H1 (cell line): ENCODE data around the gene CD180. TPM values are rescaled to one million over a fixed set of nuclear protein-coding genes. Genes with fewer than 3 reads are reported as not detected.

Source experiments
- CTCF ChIA-PET: fragments of 300-600 bp; sonication (Branson Sonifier 250); formaldehyde crosslinking; loops from one replicate; lab custom pipeline; 2021; ENCODE audit not compliant: partially characterized antibody; lab: Charles Lee
- POLR2A ChIA-PET: fragments of 300-600 bp; sonication (Branson Sonifier 250); formaldehyde crosslinking; loops from one replicate; lab custom pipeline; 2021; ENCODE audit warnings: inconsistent platforms; ENCODE audit not compliant: partially characterized antibody; lab: Charles Lee
- DNase-seq, 2 experiments: peaks; one replicate each; pipeline versions ENCODE4 v3.0.0 to v3.0.0-alpha.2; 2010 to 2022; ENCODE audit warnings: low spot score in 2 of 2, low read depth in 1 of 2, mixed read lengths in 1 of 2
- FAIRE-seq: peaks from 2 replicates; lab custom pipeline; 2011; peaks lifted over from hg19 to GRCh38; lab: Jason Lieb, UNC
- H2AFZ ChIP-seq: 2 replicates; pipeline ENCODE4 v1.8.1; 2012; ENCODE audit warnings: low read length, inconsistent platforms
- H2AK5ac ChIP-seq: 2 replicates; pipeline ENCODE4 v1.6.1; 2013; ENCODE audit warnings: low read depth, low read length
- H2BK120ac ChIP-seq: replicated peaks from 2 replicates; pipeline ENCODE3; 2013; ENCODE audit warnings: low read depth, low read length, inconsistent platforms
- H2BK12ac ChIP-seq: 2 replicates; pipeline ENCODE4 v1.6.1; 2013; ENCODE audit warnings: low read depth, low read length
- H2BK15ac ChIP-seq: 2 replicates; pipeline ENCODE4 v1.6.1; 2013; ENCODE audit warnings: low read length
- H2BK20ac ChIP-seq: 2 replicates; pipeline ENCODE4 v1.6.1; 2013; ENCODE audit warnings: low read length
- H2BK5ac ChIP-seq: 2 replicates; pipeline ENCODE4 v1.6.1; 2013; ENCODE audit warnings: low read depth, low read length
- H3K14ac ChIP-seq: 2 replicates; pipeline ENCODE4 v1.6.1; 2013; ENCODE audit warnings: inconsistent platforms; ENCODE audit not compliant: insufficient read length
- H3K18ac ChIP-seq: 2 replicates; pipeline ENCODE4 v1.6.1; 2013; ENCODE audit warnings: low read length; ENCODE audit errors: extremely low read depth
- H3K23ac ChIP-seq: 2 replicates; pipeline ENCODE4 v1.6.1; 2013; ENCODE audit warnings: inconsistent platforms; ENCODE audit not compliant: insufficient read length
- H3K23me2 ChIP-seq: 2 replicates; pipeline ENCODE4 v1.6.1; 2013; ENCODE audit warnings: low read depth, low read length
- H3K27ac ChIP-seq: 2 replicates; pipeline ENCODE4 v1.6.1; 2011; ENCODE audit warnings: low read depth, low read length, inconsistent platforms
- H3K27me3 ChIP-seq, 4 experiments: replicated peaks in 1 of 4; 1 replicate in 1 of 4; 2 replicates in 3 of 4; pipeline versions ENCODE4 v1.6.1 to v1.8.1; 2011 to 2013; ENCODE audit warnings: low read length in 3 of 4, mild to moderate bottlenecking in 3 of 4, inconsistent platforms in 2 of 4, mixed read lengths in 2 of 4, moderate library complexity in 1 of 4; ENCODE audit not compliant: control insufficient read depth in 3 of 4, insufficient read depth in 3 of 4; ENCODE audit errors: extremely low read depth in 1 of 4
- H3K36me3 ChIP-seq, 4 experiments: 2 replicates each; pipeline versions ENCODE4 v1.6.1 to v1.8.1; 2011 to 2013; ENCODE audit warnings: mild to moderate bottlenecking in 4 of 4, low read length in 3 of 4, moderate library complexity in 2 of 4, control low read depth in 1 of 4, inconsistent platforms in 1 of 4; ENCODE audit not compliant: insufficient read depth in 4 of 4, control insufficient read depth in 2 of 4
- H3K4ac ChIP-seq: replicated peaks from 2 replicates; pipeline ENCODE3; 2013; ENCODE audit warnings: low read length, low read depth, mixed read lengths, inconsistent platforms; ENCODE audit not compliant: insufficient read length
- H3K4me1 ChIP-seq, 4 experiments: replicated peaks in 1 of 4; 1 replicate in 1 of 4; 2 replicates in 3 of 4; pipeline versions ENCODE4 v1.6.1 to v1.8.1; 2011 to 2013; ENCODE audit warnings: low read length in 3 of 4, inconsistent platforms in 2 of 4, mixed read lengths in 1 of 4; ENCODE audit not compliant: insufficient read depth in 4 of 4, control insufficient read depth in 3 of 4
- H3K4me2 ChIP-seq, 2 experiments: 2 replicates each; pipeline versions ENCODE4 v1.6.1 to v1.8.1; 2011 to 2013; ENCODE audit warnings: low read depth in 2 of 2, low read length in 2 of 2, control low read depth in 1 of 2, inconsistent platforms in 1 of 2, mild to moderate bottlenecking in 1 of 2; ENCODE audit not compliant: insufficient read depth in 1 of 2
- H3K4me3 ChIP-seq, 4 experiments: fragments of 200-600, 300-600 bp in 1 of 4; sonication (generic), shearing (Covaris generic), sonication (Bioruptor Twin) in 1 of 4; 2 replicates each; pipeline versions ENCODE4 v1.5.1 to v1.8.1; 2011 to 2016; ENCODE audit warnings: low read length in 4 of 4, low read depth in 3 of 4, control low read depth in 2 of 4, inconsistent platforms in 2 of 4, mild to moderate bottlenecking in 2 of 4, mixed read lengths in 1 of 4, moderate library complexity in 1 of 4; ENCODE audit not compliant: insufficient read depth in 2 of 4; ENCODE audit errors: extremely low read depth in 1 of 4
- H3K56ac ChIP-seq: replicated peaks from 2 replicates; pipeline ENCODE3; 2013; ENCODE audit warnings: low read depth, mild to moderate bottlenecking, mixed read lengths, low read length, inconsistent platforms; ENCODE audit not compliant: insufficient read length
- H3K79me1 ChIP-seq: 2 replicates; pipeline ENCODE4 v1.6.1; 2013; ENCODE audit warnings: low read depth, low read length, control low read depth
- H3K79me2 ChIP-seq, 2 experiments: 2 replicates each; pipeline versions ENCODE4 v1.6.1 to v1.8.1; 2012 to 2013; ENCODE audit warnings: low read length in 2 of 2, mild to moderate bottlenecking in 2 of 2, inconsistent platforms in 1 of 2; ENCODE audit not compliant: insufficient read depth in 2 of 2, control insufficient read depth in 1 of 2
- H3K9ac ChIP-seq, 4 experiments: replicated peaks in 1 of 4; 1 replicate in 1 of 4; 2 replicates in 3 of 4; pipeline versions ENCODE4 v1.6.1 to v1.8.1; 2011 to 2013; ENCODE audit warnings: low read depth in 3 of 4, low read length in 3 of 4, control low read depth in 2 of 4, mild to moderate bottlenecking in 2 of 4, moderate library complexity in 2 of 4, inconsistent platforms in 1 of 4; ENCODE audit errors: extremely low read depth in 1 of 4
- H3K9me3 ChIP-seq, 2 experiments: 2 replicates each; pipeline versions ENCODE4 v1.6.1 to v1.8.1; 2012 to 2013; ENCODE audit warnings: mild to moderate bottlenecking in 2 of 2, moderate library complexity in 2 of 2, control low read depth in 1 of 2, inconsistent platforms in 1 of 2, low read depth in 1 of 2, low read length in 1 of 2, mixed read lengths in 1 of 2; ENCODE audit not compliant: insufficient read depth in 2 of 2
- H4K20me1 ChIP-seq, 2 experiments: replicated peaks in 1 of 2; 2 replicates each; pipeline versions ENCODE3 to v1.8.1; 2011 to 2013; ENCODE audit warnings: inconsistent platforms in 2 of 2, low read length in 2 of 2, mild to moderate bottlenecking in 1 of 2; ENCODE audit not compliant: insufficient read depth in 2 of 2, control insufficient read depth in 1 of 2
- H4K5ac ChIP-seq: 2 replicates; pipeline ENCODE4 v1.6.1; 2013; ENCODE audit warnings: low read length, low read depth, mixed read lengths, inconsistent platforms; ENCODE audit not compliant: insufficient read length
- H4K8ac ChIP-seq: 2 replicates; pipeline ENCODE4 v1.8.0; 2013; ENCODE audit warnings: mild to moderate bottlenecking, moderate library complexity, low read length, inconsistent platforms; ENCODE audit not compliant: insufficient read depth; ENCODE audit errors: extremely low read depth
- H4K91ac ChIP-seq: replicated peaks from 2 replicates; pipeline ENCODE3; 2013; ENCODE audit warnings: low read length, mixed read lengths, inconsistent platforms; ENCODE audit not compliant: insufficient read length
- CREB1 ChIP-seq: IDR thresholded peaks from 2 replicates; pipeline ENCODE4 v1.6.1; 2012; ENCODE audit warnings: inconsistent platforms
- CTBP2 ChIP-seq: IDR thresholded peaks from 2 replicates; pipeline ENCODE4 v1.7.0; 2011; ENCODE audit warnings: borderline replicate concordance, mild to moderate bottlenecking, moderate library complexity, mixed read lengths, low read length; ENCODE audit not compliant: insufficient read depth, insufficient read length
- EP300 ChIP-seq, 2 experiments: IDR thresholded peaks; 1 replicate in 1 of 2; 2 replicates in 1 of 2; pipeline ENCODE4 v1.6.1; 2011 to 2012; ENCODE audit warnings: low read depth in 2 of 2, low read length in 2 of 2, mild to moderate bottlenecking in 2 of 2, borderline replicate concordance in 1 of 2, inconsistent platforms in 1 of 2, moderate library complexity in 1 of 2
- GABPA ChIP-seq: IDR thresholded peaks from 2 replicates; pipeline ENCODE4 v1.6.1; 2011; ENCODE audit warnings: mild to moderate bottlenecking, low read length, moderate library complexity, borderline replicate concordance; ENCODE audit not compliant: insufficient read depth
- GTF2F1 ChIP-seq: IDR thresholded peaks from 2 replicates; pipeline ENCODE4 v1.6.1; 2012; ENCODE audit warnings: low read depth, low read length, improper control_type of control experiment, borderline replicate concordance
- JUND ChIP-seq: IDR thresholded peaks from 2 replicates; pipeline ENCODE4 v1.6.1; 2011; ENCODE audit warnings: mild to moderate bottlenecking, improper control_type of control experiment, low read length
- KDM5A ChIP-seq: fragments of 200-600 bp; IDR thresholded peaks from 2 replicates; pipeline ENCODE4 v1.7.1; 2012; ENCODE audit warnings: mild to moderate bottlenecking, low read length, inconsistent platforms, mixed read lengths
- POLR2A ChIP-seq, 2 experiments: IDR thresholded peaks; 1 replicate in 1 of 2; 2 replicates in 1 of 2; pipeline ENCODE4 v1.6.1; 2011; ENCODE audit warnings: low read depth in 2 of 2, low read length in 2 of 2, mild to moderate bottlenecking in 2 of 2; ENCODE audit errors: control extremely low read depth in 1 of 2
- RNF2 ChIP-seq: fragments of 200-900, 300-1000 bp; sonication (generic); IDR thresholded peaks from 2 replicates; pipeline ENCODE4 v1.7.1; 2016; ENCODE audit warnings: borderline replicate concordance, low read depth, mild to moderate bottlenecking, antibody characterized with exemption, low read length; ENCODE audit not compliant: poor library complexity, severe bottlenecking; ENCODE audit errors: missing control alignments
- RXRA ChIP-seq: IDR thresholded peaks from 2 replicates; pipeline ENCODE4 v1.6.1; 2011; ENCODE audit warnings: low read depth, mild to moderate bottlenecking, low read length, moderate library complexity; ENCODE audit not compliant: insufficient read depth
- YY1 ChIP-seq: IDR thresholded peaks from 2 replicates; pipeline ENCODE4 v1.6.1; 2011; ENCODE audit warnings: low read depth, mild to moderate bottlenecking, low read length
- ZNF274 ChIP-seq: IDR thresholded peaks from 2 replicates; pipeline ENCODE4 v1.7.0; 2012; ENCODE audit warnings: low read length, borderline replicate concordance; ENCODE audit errors: extremely low read depth
- WGBS, 2 experiments: shearing (Covaris generic) in 1 of 2; methylation state at CpG; one replicate each; pipeline versions ENCODE4 v1.1.6 to v1.1.7; 2013 to 2015; ENCODE audit warnings: low lambda C conversion rate in 2 of 2, mixed read lengths in 2 of 2, inconsistent platforms in 1 of 2, low coverage in 1 of 2, missing lambda C conversion rate in 1 of 2; ENCODE audit not compliant: insufficient replicate concordance in 2 of 2, insufficient coverage in 1 of 2, insufficient read length in 1 of 2; ENCODE audit errors: extremely low coverage in 1 of 2, missing lambda C conversion rate in 1 of 2; 5-methylcytosine and 5-hydroxymethylcytosine counted together
- polyA plus RNA-seq, 7 experiments: library from polyadenylated mRNA; depleted of rRNA in 3 of 7; stranded (reverse) in 5 of 7; unstranded in 2 of 7; fragments of >200 nt in 5 of 7; fragments of 200-250 nt in 2 of 7; gene quantifications; 1 replicate in 5 of 7; 2 replicates in 1 of 7; 4 replicates in 1 of 7; pipeline versions ENCODE4 v1.2.1 to v1.2.3, GENCODE V29; 2011 to 2013; ENCODE audit warnings: missing spikeins in 2 of 7, mixed read lengths in 2 of 7
- total RNA-seq: library from RNA; stranded (reverse); fragmentation: NEBNext Ultra II Directional; extraction: Animal tissue kit (Norgen Biotek cat#: 25700); gene quantifications from 2 replicates; pipeline ENCODE4 v1.2.1, GENCODE V29; 2021
- TF ChIP-seq, protein P1 (sequence below): IDR thresholded peaks from 2 replicates; pipeline ENCODE4 v1.6.1; 2012; ENCODE audit warnings: inconsistent platforms

CD180 gene
- total and polyA plus RNA-seq, 2 of the 8 experiments (the other 6 are each of a cell fraction or from before 2014, with no cell fraction given): not detected

DNA sequence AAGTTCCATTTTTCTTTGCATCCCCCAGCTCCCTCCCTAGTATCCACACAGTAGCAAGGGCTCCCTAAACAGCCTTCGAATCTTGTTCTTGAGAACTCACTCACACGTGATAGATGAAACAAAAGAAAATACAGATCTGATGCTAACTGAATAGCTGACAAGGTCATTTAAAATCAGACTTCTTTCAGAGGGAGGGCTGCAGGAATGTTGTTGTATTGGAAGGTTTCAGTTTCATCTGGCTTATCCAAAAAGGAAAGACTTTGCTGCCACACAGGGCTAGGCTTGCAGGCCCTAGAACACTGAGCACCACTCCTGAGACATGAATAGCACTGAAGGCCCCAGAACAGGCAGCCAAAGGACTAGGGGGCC lies 3.2 kb downstream of the CD180 start:
- Histone ChIP-seq H3K18ac (no peak overlapping the region), H3K4me1 (peaks cover 0 to 11% (median 3%) of the 10 kb centered on the region in 4 experiments; a peak in 3 of 7 replicates), H2BK20ac (no peak overlapping the region), H2BK15ac (no peak overlapping the region), H3K23ac (no peak overlapping the region), H3K56ac (no peak overlapping the region), H3K27ac (no peak overlapping the region), H4K5ac (no peak overlapping the region), H3K9me3 (peaks cover 0 to 7% of the 10 kb centered on the region in 2 experiments; a peak in 1 of 4 replicates), H2AFZ (no peak overlapping the region), H2BK5ac (no peak overlapping the region), H3K23me2 (no peaks in the 10 kb centered on the region), H3K4me2 (no peak overlapping the region), H2AK5ac (no peak overlapping the region), H2BK120ac (no peak overlapping the region), H3K14ac (no peak overlapping the region), H4K20me1 (no peaks in the 10 kb centered on the region), H3K79me2 (no peaks in the 10 kb centered on the region), H3K79me1 (no peaks in the 10 kb centered on the region), H2BK12ac (no peak overlapping the region), H3K4me3 (no peak overlapping the region), H4K91ac (no peak overlapping the region), H3K4ac (no peak overlapping the region), H3K27me3 (no peaks in the 10 kb centered on the region), H4K8ac (no peak overlapping the region), H3K9ac (no peak overlapping the region), H3K36me3 (no peaks in the 10 kb centered on the region)
- 83% methylated on average over 2 of the region's 2 CpGs; no CpG with 5 or more reads in 1 of the 2 experiments for WGBS, 2 experiments
- ChIA-PET CTCF (interaction anchor here (0.8 to 2.1 kb wide), 3 partner anchors 16 to 37 kb away, joined by 3 to 8 read pairs (median 4); no protein-coding TSS in a partner anchor), POLR2A (no interaction called here)
- FAIRE-seq (no peak), DNase-seq (no peak)
- TF ChIP-seq KDM5A (no peak), CTBP2 (no peak), GTF2F1 (no peak), ZNF274 (no peak), EP300 (IDR thresholded peaks at IDR 0.05; ENCODE audit: borderline replicate concordance in 1 of 2, low read depth in 2 of 2, low read length in 2 of 2) (no peak), RNF2 (no peak), POLR2A (IDR thresholded peaks at IDR 0.05; ENCODE audit: control extremely low read depth in 1 of 2, low read depth in 2 of 2, low read length in 2 of 2) (no peak), CREB1 (no peak), RXRA (no peak), YY1 (no peak), JUND (no peak), GABPA (no peak)
- TF ChIP-seq, protein P1, sequence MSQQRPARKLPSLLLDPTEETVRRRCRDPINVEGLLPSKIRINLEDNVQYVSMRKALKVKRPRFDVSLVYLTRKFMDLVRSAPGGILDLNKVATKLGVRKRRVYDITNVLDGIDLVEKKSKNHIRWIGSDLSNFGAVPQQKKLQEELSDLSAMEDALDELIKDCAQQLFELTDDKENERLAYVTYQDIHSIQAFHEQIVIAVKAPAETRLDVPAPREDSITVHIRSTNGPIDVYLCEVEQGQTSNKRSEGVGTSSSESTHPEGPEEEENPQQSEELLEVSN: no peak
